SK-N-SH (cell line): Measurements from ENCODE around the gene DOK7.

Experiments used
- CTCF ChIP-seq: fragments of 200-600 bp; sonication (generic); IDR thresholded peaks from 2 replicates; pipeline ENCODE4 v1.6.1; 2017; ENCODE audit warnings: antibody characterized with exemption, mild to moderate bottlenecking, moderate library complexity
- NRF1 ChIP-seq: IDR thresholded peaks from 2 replicates; pipeline ENCODE4 v1.6.1; 2012; ENCODE audit warnings: low read depth, mild to moderate bottlenecking, low read length

GRCh38 chr4:3520276-3520675, 57.2 kb downstream of the DOK7 start:
- TF ChIP-seq CTCF (no peak), NRF1 (no peak)
